SH-SY5Y (cell line): ENCODE measurements around the gene UCP2.

Experiments used
- GATA2 ChIP-seq: IDR thresholded peaks from 2 replicates; pipeline ENCODE4 v1.6.1; 2011; ENCODE audit warnings: mild to moderate bottlenecking, low read depth, low read length
- GATA3 ChIP-seq: IDR thresholded peaks from 2 replicates; pipeline ENCODE4 v1.6.1; 2011; ENCODE audit warnings: low read depth, mild to moderate bottlenecking, low read length, moderate library complexity

DNA sequence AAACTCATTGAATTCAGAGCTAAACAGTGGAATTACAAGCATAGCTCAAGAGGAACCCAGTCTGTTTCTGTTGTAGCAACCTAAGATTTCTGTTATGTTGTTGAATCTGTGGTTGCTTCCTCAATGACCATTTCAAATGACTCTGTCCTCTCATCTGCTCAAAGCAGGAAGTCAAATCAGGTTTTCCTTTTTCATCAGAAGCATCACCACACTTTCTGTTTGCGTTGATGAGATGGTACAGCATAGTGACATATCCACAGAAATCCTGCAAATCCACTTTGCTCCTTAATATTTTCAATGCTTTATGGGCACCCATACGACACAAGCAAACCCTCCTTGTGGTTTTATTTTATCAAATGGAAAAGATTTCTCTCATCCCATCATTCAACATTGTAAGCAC lies 12.6 kb upstream of the UCP2 start:
- TF ChIP-seq GATA3 (no peak), GATA2 (no peak)
